COLO668 (cell line): ENCODE data around the gene PIK3CD.
A peak's percentile ranks its signal among the peaks of the same experiment; 100 is the strongest.
"Not testable (repeated sequence)": the region's sequence is repeated elsewhere in the genome, so short reads cannot be mapped to it uniquely, and the experiment has no call there.

Experiments used
- DNase-seq: peaks from one replicate; lab custom pipeline; 2025; ENCODE audit not compliant: unreplicated experiment; lab: John Stamatoyannopoulos, UW

The PIK3CD gene

DNA sequence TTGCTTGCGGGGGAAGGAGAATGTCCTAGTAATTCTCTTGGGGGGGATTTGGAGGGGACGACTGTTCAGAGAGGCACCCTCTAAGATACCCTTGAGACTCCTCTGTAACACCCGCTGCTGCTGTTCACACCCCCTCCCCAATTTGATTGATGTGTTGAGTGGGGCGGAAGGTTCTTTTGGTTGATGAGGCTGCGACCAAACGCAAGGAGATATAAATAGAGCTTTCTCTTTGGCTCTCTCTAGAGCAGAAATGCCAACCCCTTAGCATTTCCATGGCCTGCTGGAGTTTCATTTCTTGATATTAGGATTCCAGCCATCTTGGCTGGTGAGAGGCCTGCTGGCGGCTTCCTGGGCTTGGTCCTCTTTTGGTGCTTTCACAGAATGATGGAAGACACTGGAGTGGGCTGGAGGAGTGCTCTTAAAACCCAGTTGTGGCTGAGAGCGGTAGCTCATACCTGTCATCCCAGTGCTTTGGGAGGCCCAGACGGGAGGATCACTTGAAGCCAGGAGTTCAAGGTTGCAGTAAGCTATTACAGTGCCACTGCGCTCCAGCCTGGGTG is 2.0 kb downstream of the PIK3CD start:
- no peak for DNase-seq

DNA sequence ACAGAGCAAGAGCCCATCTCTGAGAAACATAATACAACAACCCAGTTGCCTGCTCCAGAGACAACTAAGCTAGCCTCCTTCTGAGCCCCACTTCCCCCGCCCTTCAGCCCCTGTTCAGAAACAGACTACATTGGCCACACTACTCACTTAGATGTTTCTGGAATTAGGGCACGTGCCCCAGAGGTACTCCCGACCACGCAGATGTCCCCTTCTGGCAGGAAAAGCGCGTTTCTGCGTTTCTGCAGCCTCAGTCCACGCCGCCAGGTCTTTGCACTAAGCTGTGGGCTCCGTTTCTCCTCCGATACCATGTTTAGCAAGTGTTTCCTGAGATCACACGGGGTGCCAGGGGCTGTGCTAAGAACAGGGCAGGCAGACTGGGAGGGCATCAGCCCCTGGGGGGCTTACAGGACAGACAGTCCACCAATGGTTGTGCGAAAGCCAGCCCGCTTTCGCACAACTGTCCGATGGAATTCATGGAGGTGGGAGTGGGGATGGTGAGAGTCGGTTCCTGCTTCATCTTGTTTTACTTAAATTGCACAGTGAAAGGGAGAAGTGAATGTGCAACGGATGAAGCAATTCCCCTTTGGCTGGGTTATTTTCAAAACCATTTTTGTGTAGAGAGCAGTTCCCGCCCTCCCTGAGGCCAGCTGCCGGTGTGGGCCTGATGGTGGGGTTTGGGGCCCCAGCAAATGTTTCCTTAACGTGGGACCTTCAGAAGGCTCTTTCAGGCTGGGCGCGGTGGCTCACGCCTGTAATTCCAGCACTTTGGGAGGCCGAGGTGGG is 2.7 kb downstream of the PIK3CD start:
- DNase-seq, result no peak

DNA sequence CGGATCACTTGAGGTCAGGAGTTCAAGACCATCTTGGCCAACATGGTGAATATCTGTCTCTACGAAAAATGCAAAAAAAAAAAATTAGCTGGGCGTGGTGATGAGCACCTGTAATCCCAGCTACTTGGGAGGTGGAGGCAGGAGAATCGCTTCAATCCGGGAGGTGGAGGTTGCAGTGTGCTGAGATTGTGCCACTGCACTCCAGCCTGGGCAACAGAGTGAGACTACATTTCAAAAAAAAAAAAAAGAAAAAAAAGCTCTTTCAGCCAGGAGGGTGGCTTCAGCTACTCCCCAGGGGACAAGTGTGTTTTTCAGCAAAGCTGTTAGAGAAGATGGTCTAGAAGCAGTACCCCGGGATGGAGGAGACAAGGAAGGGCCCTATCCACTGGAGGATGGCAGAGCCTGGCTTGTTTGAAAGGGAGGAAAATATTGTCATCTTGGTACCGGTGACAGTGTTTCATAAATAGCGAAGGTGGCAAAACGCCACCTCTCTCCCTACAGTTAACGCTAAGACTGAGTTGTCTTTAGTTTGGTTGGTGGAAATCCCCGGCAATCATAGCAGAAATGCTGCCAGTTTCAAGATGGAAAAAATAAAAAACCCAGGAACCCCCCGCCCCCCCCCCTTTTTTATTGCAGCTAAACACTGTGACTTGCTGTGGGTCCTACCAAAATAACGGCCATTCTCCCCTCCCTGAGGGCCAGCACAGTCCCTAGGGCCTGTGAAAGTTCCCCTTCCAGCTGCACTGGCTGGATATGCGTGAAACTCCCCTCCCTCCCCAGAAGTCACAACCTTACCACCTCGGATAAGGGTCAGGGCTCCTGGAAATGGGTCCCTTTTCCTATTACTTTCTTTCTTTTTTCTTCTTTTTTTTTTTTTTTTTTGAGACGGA is 3.5 kb downstream of the PIK3CD start:
- DNase-seq, result no peak

DNA sequence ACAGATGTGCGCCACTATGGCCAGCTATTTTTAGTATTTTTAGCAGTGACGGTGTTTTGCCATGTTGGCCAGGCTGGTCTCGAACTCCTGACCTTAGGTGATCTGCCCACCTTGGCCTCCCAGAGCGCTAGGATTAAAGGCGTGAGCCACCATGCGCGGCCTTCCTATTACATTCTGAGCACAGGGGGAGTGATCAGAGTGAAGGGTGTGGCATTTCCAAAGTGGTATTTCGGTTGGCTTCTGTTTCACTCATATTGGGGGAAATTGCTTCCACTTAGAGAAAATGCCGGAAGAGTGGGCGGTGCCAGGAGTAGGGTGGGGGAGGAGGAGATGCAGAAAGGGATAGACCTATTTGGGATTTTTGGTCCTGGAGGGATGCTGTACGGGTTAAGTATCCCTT is 4.3 kb downstream of the PIK3CD start:
- DNase-seq, result no peak

DNA sequence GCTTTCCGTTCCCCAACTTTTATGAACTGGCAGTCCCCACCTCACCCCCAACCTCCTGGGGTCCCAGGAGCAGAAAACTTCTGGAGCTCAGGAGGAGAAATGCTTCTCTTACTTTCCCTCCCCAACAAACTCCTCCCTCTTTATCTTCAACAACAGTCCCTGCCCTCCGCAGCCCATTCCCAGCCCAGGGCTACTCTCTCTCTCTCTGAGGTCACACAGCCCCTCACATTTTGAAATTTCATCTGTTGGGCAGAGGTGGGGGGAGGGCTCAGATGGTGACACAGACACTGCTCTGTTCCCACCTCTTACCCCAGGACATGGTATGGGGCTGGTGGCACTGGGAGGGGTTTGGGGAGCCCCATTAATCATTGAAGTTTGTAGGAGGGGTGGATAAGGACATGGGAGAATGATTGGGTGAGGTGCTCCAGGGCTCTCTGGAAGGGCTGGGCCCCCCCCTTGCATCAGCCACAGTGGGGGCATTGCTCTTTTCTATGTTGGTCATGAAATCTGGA is 6.0 kb downstream of the PIK3CD start:
- DNase-seq, result no peak

DNA sequence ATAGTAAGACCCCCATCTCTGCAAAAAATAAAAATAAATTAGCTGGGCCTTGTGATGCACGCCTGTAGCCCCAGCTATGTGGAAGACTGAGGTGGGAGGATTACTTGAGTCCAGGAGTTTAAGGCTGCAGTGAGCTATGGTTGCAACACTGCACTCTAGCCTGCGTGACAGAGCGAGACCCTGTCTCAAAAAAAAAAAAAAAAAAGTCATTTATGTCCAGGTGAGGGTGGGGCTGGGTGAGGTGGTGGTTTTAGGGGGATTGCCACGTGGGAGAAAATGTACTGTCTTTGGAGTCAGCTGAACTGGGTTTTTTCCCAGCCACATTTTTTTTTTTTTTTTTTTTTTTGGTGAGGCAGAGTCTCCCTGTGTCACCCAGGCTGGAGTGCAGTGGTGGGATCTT is 6.7 kb downstream of the PIK3CD start:
- no peak for DNase-seq

DNA sequence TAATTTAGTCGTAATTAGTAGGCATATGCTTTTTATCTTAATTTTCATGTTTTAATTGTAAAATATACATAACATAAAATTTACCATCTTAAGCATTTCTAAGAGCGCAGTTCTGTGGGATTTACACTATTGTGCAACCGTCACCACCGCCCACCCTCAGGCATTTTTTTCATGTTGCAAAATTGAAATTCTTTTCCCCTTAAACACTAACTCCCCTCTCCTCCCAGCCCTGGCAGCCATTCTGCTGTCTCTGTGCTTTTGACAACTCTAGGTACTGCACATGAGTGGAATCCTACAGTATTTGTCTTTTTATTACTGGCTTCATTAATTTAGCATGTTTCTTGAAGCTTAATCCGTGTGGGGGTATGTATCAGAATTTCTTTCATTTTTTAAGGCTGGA is 7.8 kb downstream of the PIK3CD start:
- DNase-seq, result no peak

DNA sequence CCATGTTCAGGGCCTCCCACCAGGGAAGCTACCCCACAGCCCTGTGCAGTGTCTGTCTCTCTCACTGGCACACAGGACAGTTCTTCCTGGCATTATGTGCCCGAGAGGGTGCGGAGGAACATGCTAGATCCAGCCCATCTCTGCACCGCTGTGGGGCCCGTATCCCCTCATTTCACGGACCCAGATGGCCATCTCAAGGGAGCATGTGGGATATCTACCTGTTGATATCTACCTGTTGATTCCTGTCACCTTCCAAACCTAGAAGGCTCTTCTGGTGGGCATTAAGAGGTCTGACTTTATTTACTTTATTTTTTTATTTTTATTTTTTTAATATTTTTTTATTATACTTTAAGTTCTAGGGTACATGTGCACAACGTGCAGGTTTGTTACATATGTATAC is 11.7 kb downstream of the PIK3CD start:
- DNase-seq, result no peak

DNA sequence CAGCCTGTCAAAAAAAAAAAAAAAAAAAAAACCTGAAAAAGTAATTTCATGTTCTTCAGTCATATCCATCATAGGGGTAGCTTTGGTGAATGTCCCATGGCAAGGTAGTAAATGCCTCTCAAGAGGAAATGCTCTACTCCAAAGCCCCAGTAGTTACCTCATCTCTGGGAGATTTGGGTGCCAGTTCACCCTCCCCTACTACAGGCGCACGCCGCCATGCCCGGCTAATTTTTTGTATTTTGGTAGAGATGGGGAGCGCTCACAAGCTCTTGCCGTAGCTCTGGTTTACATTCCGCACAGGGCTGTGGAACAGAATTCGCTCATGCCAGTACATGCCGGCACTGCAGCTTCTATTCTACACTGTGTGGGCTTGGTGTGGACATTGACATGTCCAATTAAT is 13.7 kb downstream of the PIK3CD start:
- no peak for DNase-seq

DNA sequence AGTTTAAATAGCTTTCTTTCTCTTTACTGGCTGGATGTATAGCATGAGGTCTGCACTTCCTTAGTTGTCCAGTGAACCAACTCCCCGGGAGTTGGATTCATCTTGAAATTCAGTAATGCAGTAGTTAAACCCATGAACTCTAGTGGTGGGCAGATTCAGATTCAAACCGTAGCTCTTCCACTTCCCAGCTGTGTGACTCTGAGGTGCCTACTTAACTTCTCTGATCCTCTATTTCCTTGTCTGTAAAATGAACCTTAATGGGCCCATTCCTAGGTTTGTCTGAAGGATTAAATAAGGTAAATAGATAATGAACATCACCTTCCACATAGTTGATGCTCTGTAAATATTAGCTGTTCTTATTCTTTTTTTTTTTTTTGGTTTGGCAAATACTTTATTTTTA is 16.5 kb downstream of the PIK3CD start:
- no peak for DNase-seq

DNA sequence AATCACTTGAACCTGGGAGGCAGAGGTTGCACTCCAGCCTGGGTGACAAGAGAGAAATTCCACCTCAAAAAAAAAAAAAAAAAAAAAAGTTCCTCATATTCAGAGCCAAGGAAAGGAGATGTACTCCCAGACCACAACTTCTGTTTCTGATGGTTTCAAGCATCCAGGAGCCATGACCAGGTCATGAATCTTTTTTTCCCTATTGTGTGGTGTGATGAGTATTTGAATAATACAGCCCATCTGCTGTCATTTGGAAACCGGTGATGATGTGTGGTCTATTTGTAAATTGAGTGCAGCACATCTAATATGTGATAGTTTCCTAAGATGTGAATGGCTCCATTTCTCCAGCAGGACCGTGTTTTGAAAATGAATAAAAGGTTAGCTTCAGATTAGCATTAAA is 18.6 kb downstream of the PIK3CD start:
- no peak for DNase-seq

DNA sequence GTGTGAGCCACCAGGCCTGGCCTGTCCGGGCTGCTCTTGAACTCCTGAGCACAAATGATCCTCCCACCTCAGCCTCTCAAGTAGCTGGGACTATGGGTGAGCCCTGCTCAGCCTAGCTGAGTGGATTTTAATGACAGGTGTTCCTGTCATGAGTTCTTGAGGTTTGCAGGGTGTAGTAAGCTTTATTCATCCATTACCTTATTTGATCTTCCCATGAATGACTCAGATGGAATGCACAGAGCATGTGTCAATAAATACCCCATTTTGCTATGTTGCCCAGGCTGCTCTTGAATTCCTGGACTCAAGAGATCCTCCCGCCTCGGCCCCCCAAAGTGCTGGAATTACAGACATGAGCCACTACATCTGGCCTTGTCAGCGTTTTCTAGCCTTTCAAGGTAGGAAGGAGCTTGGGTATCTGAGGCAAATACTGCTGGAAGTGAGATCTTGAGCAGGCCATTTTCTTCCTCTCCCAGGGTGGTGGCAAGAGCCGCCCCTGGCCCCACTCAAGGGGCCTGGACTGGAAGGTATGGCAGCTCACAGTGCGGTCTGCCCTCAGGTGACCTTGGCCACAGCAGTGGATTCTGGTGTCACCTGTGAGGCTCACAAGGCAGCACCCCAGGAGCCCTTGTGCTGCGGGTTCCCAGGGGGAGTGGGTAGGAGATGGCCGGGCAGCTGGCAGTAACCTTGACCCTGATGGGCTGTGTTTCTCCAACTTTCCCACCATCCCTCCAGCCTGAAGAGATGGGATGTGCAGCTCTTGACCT is 20.0 kb downstream of the PIK3CD start:
- DNase-seq, result no peak

DNA sequence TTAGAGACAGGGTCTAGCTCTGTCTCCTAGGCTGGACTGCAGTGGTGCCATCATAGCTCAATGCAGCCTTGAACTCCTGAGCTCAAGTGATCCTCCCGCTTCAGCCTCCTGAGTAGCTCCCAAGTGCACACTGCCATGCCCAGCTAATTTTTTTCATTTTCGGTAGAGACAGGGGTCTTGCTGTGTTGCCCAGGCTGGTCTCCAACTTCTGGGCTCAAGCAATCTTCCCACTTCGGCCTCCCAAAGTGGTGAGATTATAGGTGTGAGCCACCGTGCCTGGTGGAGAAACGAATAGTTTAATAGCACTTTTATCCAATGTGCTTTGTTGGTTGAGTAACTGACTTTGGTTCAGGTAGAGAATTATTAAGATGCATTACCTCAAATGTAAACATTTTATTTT is 20.9 kb downstream of the PIK3CD start:
- DNase-seq, result no peak

DNA sequence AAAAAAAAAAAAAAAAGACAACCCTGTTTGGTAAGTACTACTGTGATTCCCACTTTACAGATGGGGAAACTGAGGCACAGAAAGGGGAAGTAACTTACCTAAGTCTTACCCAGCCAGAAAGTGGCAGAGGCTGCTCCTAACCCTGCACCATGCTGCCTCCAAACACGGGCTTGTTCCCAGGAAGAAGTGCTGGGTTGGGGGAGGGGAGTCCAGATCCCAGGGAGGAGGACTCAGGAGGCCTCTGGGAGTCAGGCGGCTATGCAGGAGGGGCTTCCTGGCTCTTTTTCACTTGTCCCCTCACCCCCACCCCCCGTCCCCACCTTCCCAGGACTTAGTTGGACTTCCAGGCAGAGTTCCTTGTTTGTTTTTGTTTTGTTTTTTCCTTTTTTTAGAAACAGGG is 23.9 kb downstream of the PIK3CD start:
- DNase-seq, result no peak

DNA sequence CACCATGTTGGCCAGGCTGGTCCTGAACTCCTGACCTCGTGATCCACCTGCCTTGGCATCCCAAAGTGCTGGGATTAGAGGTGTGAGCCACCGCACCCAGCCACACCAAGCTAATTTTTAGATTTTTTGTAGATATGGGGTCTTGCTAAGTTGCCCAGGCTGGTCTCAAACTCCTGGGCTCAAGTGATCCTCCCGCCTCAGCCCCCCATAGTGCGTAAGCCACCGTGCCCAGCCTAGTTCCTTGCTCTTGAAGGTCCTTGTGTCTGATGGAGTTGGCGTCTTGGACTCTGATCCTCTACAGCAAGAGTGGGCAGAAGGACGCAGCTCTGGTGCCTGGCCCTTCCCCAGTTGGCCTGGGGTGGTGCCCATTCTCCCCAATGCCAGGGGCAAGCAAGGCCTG is 24.6 kb downstream of the PIK3CD start:
- DNase-seq, result not testable (repeated sequence)

DNA sequence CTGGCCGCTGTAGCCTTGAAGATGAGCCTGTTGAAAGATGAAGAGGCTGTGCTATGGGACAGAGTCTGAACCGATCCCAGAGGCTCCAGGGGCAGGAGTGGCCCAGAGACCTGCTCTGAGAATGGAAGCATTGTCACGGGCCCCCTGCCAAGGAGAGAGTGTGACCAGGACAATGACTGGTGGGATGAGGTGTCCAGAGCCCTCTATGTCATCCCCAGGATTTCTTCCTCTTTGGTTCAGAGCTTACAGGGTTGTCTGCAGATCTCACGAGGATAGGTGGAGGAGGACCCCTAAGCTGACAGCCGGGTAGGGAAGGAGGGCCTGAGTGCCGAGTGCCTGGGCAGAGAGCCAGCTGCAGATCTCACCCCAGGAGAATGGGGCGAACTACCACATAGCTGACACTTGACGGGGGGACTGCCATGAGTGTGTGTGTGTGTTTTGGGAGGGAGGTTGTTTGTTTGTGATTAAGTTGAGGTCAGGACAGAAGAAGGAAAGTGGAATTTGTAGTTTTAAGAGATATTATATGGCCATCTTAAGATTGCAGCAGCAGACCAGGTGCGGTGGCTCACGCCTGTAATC is 25.4 kb downstream of the PIK3CD start:
- no peak for DNase-seq

DNA sequence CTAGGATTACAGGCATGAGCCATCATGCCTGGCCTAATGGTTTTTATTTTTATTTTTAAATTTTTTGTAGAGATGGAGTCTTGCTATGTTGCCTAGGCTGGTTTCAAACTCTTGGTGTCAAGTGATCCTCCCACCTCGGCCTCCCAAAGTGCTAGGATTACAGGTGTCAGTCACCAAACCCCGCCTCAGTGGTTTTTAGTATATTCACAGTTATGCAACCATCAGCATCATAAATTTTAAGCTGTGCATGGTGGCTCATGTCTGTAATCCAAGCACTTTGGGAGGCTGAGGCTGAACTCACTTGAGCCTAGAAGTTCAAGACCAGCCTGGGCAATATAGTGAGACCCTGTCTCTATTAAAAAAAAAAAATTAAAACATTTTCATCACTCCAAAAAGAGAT is 28.6 kb downstream of the PIK3CD start:
- no peak for DNase-seq

DNA sequence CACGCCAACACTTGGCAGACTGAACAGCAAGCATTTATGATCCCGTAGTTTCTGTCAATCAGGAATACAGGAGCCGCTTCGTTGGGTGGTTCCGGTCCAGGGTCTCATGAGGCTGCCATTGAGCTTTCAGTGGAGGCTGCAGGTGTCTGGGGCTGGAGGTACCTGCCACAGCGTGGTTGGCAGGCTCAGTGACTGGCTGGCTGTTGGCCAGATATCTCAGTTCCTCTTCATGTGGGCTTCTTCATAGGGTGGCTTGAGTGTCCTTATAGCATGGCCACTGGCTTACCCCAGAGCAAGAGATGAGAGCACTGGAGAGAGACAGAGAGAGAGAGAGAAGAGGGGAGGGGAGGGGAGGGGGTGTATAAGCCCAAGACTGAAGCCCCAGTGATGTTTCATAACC is 29.3 kb downstream of the PIK3CD start:
- DNase-seq, result no peak

DNA sequence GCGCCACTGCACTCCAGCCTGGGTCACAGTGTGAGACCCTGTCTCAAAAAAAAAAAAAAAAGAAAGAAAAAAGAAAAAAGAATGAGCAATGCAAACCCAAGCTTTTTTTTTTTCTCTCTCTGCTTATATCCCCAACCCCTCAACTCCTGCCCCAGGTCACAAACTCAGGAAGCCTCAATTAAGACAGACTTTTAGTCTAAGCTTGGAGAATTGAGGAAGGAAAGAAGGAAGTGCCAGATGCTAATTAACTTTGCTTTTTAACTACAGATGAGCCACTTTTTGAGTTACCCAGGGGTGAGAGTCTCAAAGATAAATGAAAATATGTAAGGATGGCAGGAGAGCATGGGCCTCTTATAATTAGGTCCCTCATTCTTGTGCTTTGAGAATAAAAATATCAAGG is 33.3 kb downstream of the PIK3CD start:
- DNase-seq, result no peak

DNA sequence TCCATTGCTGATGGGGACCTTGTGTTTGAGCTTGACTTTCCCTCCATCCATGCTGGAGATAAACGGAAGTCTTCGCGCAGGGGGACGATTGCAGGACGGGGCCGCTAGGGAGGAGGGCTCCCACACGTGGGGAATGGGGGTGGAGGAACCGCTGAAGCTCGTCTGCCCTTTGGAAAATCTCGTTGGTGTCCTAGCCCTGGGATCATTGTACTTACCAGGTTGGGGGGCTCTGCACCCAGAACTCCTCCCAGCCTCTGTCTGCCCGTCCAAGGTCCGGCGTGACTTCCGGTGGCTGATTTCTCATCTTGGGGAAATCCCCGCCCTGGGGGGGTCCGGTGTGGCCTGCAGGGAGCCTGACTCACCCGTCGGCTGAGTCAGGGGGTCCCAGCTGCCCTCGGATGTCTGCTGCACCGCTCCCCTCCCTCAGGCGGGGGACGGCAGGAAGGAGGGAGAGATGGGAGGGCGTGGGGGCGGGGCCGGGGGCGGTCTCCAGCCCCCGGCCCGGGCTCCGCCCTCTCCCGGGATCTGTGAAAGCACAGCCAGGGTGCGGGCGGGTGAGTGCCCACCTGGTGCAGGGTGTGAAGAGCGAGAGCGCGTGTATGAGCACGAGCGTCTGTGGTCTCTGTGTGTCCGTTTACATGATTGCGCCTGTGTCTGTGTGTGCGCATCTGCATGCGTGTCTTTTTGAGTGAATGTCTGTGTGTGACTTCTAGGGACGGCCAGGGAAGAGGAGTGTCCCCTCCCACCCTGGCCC is 35.8 kb downstream of the PIK3CD start:
- peak; percentile 81 for DNase-seq
